NCI-H2227 treated with DMSO at 0.1 percent for 48 hours (cell line): ENCODE data around the gene NPLOC4.

Source experiments
- DNase-seq: peaks from one replicate; lab custom pipeline; 2025; lab: John Stamatoyannopoulos, UW

NPLOC4 gene

GRCh38 chr17:81565231-81565630 is 71.7 kb downstream of the NPLOC4 start:
- DNase-seq, result no peak

DNA sequence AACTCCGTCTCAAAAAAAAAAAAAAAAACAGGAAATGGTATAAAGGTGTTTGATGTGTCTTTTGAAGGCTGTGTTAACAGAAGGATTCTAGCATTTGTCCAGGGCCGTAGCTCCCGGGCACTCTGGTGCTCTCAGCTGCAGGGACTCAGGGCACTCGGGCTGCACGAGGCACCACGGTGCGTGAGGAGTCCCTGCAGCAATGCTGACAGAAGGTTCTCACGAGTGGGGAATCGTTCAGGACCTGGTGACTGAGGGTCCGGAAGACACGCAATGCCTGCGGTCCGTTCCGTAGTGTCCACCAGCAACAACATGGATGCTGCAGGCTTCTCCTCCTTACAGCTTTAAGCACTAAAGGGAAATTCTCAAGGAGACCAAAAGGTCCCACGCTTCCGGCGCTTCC is 72.1 kb downstream of the NPLOC4 start:
- DNase-seq, result no peak

GRCh38 chr17:81563861-81564586 is 72.9 kb downstream of the NPLOC4 start:
- DNase-seq, result no peak

DNA sequence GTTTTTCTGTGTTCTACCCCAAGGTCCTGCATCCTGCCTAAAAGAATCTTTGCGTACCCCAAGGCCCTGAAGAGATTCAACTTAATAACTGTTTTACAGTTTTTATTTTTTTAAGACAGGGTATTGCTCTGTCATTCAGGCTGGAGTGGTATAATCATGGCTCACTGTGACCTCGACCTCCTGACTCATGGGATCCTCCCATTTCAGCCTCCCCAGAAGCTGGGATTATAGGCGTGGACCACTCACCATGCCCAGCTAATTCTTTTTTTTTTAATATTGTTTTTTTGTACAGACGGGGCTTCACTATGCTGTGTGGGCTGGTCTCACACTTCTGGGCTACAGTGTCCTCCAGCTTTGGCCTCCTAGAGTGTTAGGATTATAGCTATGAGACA is 75.4 kb downstream of the NPLOC4 start:
- DNase-seq, result no peak

DNA sequence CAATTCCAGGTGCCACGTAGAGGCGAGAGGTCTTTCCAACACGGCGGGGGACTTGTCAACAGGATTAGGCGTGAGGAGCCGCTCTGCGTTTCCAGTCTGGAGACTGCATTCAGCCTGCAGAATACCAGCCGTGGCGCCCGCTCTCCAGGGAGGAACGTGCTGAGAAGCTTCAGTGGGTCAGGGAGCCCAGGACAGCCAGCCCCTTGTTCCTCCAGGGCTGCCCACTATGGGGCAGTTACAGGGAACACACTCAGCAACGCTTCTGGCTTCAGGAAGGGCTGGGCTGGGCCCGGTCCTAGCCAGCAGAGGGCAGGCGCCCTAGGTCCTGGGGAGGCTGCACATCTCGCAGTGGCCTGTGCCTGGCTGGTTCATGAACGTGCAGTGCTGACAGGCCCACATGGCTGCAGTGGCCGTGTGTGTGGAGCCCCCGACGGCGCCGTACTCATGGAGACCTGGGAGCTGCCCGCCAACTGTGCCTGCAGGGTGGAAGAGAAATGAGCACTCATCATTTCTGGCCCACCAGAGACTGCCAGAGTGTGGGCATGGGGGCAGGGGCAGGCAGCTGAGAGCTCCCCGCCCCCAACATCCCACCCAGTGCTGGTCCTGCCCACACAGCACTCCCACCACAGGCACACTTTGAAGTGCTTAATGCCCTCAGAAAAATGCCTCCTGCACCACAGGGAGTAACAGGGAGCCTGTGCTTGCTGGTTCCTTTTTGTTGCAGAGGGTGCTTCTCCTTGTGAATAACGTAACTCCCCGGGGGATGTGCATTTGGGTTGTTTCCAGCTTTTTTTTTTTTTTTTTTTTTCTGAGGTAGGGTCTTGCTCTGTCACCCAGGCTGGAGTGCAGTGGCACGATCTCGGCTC is 77.7 kb downstream of the NPLOC4 start:
- no peak for DNase-seq

DNA sequence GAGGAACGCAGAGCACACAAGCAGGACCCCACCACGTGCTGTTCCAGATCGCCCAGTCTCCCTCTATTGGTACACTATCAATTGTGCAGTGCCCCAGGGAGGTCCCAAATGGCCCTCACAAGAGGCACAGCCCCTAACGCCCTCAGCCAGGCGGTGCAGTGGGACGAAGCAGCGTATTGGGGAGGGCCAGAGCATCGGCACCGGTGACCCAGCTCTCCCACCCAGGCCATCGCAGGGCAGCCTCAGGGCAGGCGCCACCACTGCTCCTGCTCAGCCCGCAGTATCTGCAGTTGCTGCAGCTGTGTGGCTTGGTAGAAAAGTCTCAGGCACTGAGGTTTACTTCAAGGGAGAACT is 78.8 kb downstream of the NPLOC4 start:
- no peak for DNase-seq

DNA sequence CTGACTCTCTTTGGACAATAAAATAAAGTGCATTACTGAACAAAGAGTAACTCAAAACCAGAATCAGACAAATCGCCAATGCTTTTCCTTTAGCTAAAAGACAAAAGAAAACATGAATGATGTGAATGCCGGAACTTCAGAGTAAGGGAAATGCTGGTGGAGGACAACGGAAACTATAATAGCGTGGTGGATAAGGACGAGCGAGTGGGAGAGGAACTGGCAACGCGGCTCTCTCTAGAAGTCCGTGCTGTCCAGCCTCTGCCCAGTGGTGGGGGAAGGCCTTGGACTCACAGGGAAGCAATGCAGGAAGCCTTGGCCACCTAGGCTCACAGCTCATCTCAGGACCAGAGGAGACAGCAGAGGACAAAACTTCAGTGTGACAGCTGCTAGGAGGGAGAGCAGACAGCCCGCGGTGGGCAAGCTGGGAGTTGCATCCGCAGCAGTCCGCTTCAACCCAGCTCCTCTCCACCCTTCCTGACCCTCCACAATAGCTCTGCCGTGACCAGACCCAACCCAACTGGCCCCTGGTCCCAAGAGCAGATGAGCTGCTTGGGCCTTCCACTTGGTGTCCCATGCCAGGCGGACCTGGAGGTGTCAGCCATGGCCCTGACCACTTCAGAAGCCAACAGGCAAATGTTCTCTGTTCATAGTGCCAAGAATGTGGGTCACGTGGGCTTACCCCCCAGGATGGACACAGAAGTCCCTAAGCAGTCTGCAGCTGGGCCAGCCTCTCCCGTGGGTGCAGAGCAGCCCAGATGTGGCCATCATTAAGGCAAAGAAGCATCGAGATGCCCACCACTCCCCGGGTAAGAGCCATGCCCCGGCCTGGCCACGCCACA is 79.4 kb downstream of the NPLOC4 start:
- DNase-seq, result no peak

DNA sequence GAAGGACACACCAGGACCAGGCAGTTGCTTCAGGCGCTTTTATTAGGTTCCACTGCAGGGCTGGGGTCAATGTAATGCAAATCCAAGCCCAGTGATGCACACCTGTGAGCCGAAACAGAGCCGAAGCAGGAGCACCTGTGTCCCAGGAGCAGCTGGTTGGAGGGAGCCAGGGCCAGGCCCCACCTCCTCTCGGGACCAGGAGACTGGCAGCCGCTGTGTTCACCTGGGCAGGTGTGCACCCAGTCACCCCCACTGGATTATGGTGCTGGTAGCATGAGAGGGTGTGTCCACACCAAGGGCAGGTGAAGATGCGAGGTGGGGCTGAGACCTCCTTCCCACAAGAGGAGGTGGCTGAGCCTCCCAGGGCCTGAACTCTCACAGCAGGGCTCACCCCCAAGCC is 80.0 kb downstream of the NPLOC4 start:
- DNase-seq, result no peak

GRCh38 chr17:81556175-81556691 is 80.7 kb downstream of the NPLOC4 start:
- DNase-seq, result no peak

GRCh38 chr17:81553616-81554181 is 83.2 kb downstream of the NPLOC4 start:
- peak; percentile 58 for DNase-seq

DNA sequence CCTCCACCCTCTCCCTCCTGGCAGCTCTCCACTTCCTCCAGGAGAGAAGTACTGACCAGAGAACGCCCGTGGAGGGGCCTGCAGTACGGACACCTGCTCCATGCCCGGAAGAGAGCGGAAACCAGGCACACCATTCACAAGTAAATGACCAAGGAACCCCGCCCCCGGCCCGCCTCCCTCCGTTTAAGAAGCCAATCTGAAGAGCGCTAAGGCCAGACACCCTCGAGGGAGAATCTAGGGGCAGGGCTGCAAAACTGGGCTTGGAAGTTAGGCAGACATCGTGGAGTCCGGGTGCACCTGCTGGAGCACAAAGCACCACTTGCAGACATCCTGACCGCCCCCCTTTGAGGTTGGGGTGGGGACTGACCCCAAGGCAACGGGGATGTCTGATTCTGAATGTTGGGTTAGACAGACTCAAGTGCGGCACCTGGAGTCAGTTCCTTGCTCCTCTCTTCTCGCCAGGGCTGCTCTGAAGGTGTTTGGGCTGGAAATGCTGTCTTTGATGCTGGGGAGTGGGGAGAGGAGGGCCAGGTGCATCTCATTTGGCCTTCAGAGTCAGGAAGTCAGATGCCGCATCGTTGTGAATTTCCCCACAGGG is 83.8 kb downstream of the NPLOC4 start:
- peak; percentile 89 for DNase-seq

DNA sequence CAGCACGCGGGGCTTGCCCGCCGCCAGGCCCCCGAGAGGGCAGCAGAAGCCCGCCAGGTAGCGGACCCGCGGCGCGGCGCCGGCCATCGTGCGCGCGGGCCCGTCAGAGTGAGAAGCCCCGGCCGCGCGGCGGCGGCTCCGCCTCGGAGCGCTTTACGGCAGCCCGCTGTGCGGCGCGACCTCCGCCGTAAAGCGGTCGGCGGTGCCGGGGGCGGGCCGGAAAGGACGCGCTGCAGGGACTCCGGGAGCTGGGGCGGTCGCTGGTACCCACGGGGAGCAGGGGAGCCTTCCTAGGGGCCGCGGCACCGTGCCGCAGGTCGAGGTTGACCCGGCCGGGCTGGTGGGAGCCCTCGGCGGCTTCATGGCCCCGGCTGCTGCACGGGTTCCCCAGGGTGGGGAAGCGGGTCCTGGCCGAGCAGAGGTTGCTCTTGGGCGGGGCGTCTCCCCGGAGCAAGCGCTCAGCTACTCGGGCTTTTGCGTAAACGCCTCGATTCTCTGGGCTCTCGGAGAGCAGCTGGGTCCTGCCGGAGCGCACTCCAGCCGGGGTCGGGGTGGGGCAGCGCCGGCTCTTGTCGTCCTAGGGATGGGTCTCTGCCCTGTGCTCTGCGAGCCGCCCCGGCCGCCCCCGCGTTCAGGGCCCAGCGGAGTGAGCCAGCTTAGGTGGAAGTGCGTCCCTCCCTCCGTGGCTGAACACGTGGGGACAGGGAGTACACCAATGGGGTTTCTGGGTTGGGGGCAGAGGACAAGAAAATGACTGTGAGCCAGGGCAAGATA is 84.5 kb downstream of the NPLOC4 start, which contains the start of gene FAAP100:
Gene FAAP100, minus strand, starts transcription at position 110 of the 774 bp plus-strand sequence. Its CDS starts 23 bp downstream, at position 87.
- peak; percentile 84 for DNase-seq

- no peak for DNase-seq
These were observed 85.3 kb downstream of the NPLOC4 start for GRCh38 chr17:81551458-81552243.

GRCh38 chr17:81550830-81551457 is 86.0 kb downstream of the NPLOC4 start:
- no peak for DNase-seq

- DNase-seq, result no peak
These were observed 86.6 kb downstream of the NPLOC4 start for GRCh38 chr17:81550285-81550684.

GRCh38 chr17:81549826-81550225 is 87.1 kb downstream of the NPLOC4 start:
- DNase-seq, result no peak

GRCh38 chr17:81549031-81549557 is 87.8 kb downstream of the NPLOC4 start:
- DNase-seq, result no peak

GRCh38 chr17:81547614-81547982 is 89.3 kb downstream of the NPLOC4 start:
- no peak for DNase-seq
